Measurements from ENCODE around the gene DEK.
"Not testable (repeated sequence)": the region's sequence is repeated elsewhere in the genome, so short reads cannot be mapped to it uniquely, and the experiment has no call there.

- not testable (repeated sequence) for TF ChIP-seq CTCF (IDR thresholded peaks at IDR 0.05); MYC (IDR thresholded peaks at IDR 0.05; ENCODE audit: borderline replicate concordance, low read length); RAD21 (conservative IDR thresholded peaks at IDR 0.05 in 1 of 2, IDR thresholded peaks at IDR 0.05 in 1 of 2); RARB (CRISPR knock-in tag; IDR thresholded peaks at IDR 0.05); CHD4 (IDR thresholded peaks at IDR 0.05; ENCODE audit: borderline replicate concordance); CBX2 (IDR thresholded peaks at IDR 0.05; ENCODE audit: borderline replicate concordance, low read depth); MAFK (IDR thresholded peaks at IDR 0.05; ENCODE audit: partially characterized antibody); HDAC2 (IDR thresholded peaks at IDR 0.05); POLR2AphosphoS2 (conservative IDR thresholded peaks at IDR 0.05; ENCODE audit: low read length); EP300 (IDR thresholded peaks at IDR 0.05); RNF2 (IDR thresholded peaks at IDR 0.05; ENCODE audit: borderline replicate concordance, low read depth)
These were observed 37.2 kb downstream of the DEK start for GRCh38 chr6:18227166-18227565.

All from A549 (cell line).